HL-60 (cell line): Measurements from ENCODE around the gene IL23R.
"Not testable (repeated sequence)": the region's sequence is repeated elsewhere in the genome, so short reads cannot be mapped to it uniquely, and the experiment has no call there.

ENCODE experiments used
- DNase-seq, 2 experiments: peaks; one replicate each; pipeline ENCODE4 v3.0.0-alpha.2; 2010 to 2020; ENCODE audit warnings: low read depth in 1 of 2, low spot score in 1 of 2
- H3K27ac ChIP-seq: fragments of 250-450 bp; sonication (Bioruptor Pico); replicated peaks from 2 replicates; pipeline ENCODE4 v1.5.1; 2020; ENCODE audit warnings: mild to moderate bottlenecking, moderate library complexity
- H3K27me3 ChIP-seq: fragments of 250-450 bp; sonication (Bioruptor Pico); 2 replicates; pipeline ENCODE4 v1.5.1; 2021; ENCODE audit warnings: mild to moderate bottlenecking, moderate library complexity; ENCODE audit not compliant: insufficient read depth, poor library complexity, severe bottlenecking
- H3K4me3 ChIP-seq: replicated peaks from 2 replicates; pipeline ENCODE4 v1.5.1; 2011; ENCODE audit warnings: mild to moderate bottlenecking, control low read depth, low read length; ENCODE audit not compliant: insufficient read depth
- GABPA ChIP-seq: IDR thresholded peaks from 2 replicates; pipeline ENCODE4 v1.6.1; 2012; ENCODE audit warnings: low read depth
- POLR2AphosphoS5 ChIP-seq: IDR thresholded peaks from 2 replicates; pipeline ENCODE4 v1.6.1; 2012; ENCODE audit warnings: low read depth
- SPI1 ChIP-seq: IDR thresholded peaks from 2 replicates; pipeline ENCODE4 v1.6.1; 2012; ENCODE audit warnings: low read depth, mild to moderate bottlenecking, borderline replicate concordance
- TF ChIP-seq, protein P1 (sequence below): IDR thresholded peaks from 2 replicates; pipeline ENCODE4 v1.6.1; 2012; ENCODE audit warnings: low read depth; ENCODE audit not compliant: insufficient replicate concordance
- TF ChIP-seq, protein P2 (sequence below): IDR thresholded peaks from one replicate; pipeline ENCODE4 v1.5.1; 2011; ENCODE audit warnings: low read length, control low read depth, inconsistent platforms; ENCODE audit not compliant: insufficient read depth

Gene IL23R

DNA sequence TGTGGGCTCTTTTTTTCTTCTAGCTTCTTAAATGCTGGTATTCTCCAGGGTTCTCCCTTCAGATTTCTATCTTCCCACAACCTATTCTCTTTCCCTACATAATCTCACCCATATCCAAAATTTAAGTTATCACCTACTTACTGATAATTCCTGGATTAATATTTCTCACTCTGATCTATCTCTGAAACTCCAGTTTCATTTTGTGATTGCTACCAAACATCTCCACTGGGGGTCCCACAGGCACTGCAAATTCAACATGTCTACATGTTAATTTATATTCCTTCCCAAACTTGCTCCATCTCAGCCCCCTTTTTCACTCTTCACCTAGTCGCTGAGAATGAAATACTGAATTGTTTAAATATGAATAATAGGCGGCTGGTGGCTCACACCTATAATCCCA, 21.6 kb upstream of the IL23R start:
- TF ChIP-seq, protein P1, sequence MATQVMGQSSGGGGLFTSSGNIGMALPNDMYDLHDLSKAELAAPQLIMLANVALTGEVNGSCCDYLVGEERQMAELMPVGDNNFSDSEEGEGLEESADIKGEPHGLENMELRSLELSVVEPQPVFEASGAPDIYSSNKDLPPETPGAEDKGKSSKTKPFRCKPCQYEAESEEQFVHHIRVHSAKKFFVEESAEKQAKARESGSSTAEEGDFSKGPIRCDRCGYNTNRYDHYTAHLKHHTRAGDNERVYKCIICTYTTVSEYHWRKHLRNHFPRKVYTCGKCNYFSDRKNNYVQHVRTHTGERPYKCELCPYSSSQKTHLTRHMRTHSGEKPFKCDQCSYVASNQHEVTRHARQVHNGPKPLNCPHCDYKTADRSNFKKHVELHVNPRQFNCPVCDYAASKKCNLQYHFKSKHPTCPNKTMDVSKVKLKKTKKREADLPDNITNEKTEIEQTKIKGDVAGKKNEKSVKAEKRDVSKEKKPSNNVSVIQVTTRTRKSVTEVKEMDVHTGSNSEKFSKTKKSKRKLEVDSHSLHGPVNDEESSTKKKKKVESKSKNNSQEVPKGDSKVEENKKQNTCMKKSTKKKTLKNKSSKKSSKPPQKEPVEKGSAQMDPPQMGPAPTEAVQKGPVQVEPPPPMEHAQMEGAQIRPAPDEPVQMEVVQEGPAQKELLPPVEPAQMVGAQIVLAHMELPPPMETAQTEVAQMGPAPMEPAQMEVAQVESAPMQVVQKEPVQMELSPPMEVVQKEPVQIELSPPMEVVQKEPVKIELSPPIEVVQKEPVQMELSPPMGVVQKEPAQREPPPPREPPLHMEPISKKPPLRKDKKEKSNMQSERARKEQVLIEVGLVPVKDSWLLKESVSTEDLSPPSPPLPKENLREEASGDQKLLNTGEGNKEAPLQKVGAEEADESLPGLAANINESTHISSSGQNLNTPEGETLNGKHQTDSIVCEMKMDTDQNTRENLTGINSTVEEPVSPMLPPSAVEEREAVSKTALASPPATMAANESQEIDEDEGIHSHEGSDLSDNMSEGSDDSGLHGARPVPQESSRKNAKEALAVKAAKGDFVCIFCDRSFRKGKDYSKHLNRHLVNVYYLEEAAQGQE: no peak
- TF ChIP-seq POLR2AphosphoS5 (no peak), GABPA (no peak), SPI1 (no peak)
- TF ChIP-seq, protein P2, sequence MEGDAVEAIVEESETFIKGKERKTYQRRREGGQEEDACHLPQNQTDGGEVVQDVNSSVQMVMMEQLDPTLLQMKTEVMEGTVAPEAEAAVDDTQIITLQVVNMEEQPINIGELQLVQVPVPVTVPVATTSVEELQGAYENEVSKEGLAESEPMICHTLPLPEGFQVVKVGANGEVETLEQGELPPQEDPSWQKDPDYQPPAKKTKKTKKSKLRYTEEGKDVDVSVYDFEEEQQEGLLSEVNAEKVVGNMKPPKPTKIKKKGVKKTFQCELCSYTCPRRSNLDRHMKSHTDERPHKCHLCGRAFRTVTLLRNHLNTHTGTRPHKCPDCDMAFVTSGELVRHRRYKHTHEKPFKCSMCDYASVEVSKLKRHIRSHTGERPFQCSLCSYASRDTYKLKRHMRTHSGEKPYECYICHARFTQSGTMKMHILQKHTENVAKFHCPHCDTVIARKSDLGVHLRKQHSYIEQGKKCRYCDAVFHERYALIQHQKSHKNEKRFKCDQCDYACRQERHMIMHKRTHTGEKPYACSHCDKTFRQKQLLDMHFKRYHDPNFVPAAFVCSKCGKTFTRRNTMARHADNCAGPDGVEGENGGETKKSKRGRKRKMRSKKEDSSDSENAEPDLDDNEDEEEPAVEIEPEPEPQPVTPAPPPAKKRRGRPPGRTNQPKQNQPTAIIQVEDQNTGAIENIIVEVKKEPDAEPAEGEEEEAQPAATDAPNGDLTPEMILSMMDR: no peak
- no peak for DNase-seq

DNA sequence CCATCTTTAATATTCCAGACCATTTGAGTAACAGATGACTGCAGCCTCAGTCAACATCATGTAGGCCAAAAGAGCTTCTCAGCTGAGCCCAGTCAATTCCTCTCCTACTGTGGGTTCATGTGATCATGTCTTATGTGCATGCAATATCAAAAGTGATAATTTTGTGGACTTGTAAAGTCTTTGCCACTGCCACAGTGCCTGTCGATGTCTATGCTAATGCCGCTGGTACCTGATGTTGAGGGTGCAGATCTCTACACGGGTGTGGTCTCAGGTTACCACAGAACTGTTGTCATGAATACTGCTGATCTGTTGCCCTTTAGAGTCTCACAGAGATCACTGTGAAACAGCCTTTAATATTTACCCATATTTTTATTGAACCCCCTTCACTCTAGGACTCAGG, 20.2 kb upstream of the IL23R start:
- Histone ChIP-seq H3K27me3 (peaks cover 2% of the 10 kb centered on the region), H3K27ac (no peak overlapping the region), H3K4me3 (no peak overlapping the region)
- TF ChIP-seq, protein P2: no peak
- TF ChIP-seq GABPA (no peak), POLR2AphosphoS5 (no peak), SPI1 (no peak)
- TF ChIP-seq, protein P1: no peak
- DNase-seq: no peak

More for the DNA sequence above, 21.6 kb upstream of the IL23R start:
- Histone ChIP-seq H3K27ac (no peak overlapping the region), H3K4me3 (no peak overlapping the region), H3K27me3 (peaks cover under 1% of the 10 kb centered on the region)

DNA sequence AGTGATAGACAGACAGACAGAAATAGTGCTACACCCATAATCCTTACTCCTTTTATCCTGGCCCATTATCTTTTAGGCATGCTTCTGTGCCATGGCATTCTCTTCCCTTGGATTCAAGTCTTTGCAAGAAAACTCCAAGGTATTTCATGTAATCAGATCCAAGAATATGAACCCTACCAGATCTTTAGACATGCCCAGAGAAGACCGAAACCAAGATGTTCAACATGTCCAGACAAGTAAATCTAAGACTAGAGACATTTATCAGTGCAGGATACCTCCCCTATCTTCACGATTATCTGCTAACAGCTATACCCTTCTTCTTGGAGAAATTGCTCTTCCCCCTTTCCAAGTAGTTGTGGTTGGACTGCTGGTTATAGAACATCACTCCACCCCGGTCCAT, 19.7 kb upstream of the IL23R start:
- no peak for DNase-seq
- no peak overlapping the region for H3K27ac ChIP-seq
- H3K27me3 ChIP-seq: peaks cover 2% of the 10 kb centered on the region
- TF ChIP-seq, protein P2: no peak
- TF ChIP-seq POLR2AphosphoS5 (no peak), GABPA (no peak), SPI1 (no peak)
- TF ChIP-seq, protein P1: no peak
- H3K4me3 ChIP-seq: no peak overlapping the region

DNA sequence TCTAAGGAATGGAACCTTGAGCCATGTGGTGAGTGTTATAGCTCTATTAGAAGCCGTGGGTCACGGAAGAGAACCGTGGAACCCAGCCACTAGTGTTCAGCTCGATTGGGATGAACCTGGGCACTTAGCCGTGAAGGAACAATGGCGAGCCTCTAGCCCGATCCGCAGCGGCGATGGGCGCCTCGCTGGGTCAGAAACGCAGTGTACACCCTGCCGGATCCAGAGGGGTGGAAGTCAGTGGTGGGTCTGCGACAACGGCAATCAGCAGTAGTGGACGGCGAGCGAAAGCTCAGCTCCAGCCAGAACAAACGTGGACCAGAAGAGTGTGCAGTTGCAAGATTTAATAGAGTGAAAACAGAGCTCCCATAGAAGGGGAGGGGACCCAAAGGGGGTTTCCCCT, 18.3 kb upstream of the IL23R start:
- not testable (repeated sequence) for DNase-seq, H3K4me3 ChIP-seq, H3K27me3 ChIP-seq, H3K27ac ChIP-seq
